Colonic mucosa (tissue), 4 donors: ENCODE data around the gene NANOG. TPM values are rescaled to one million over a fixed set of nuclear protein-coding genes. Genes with fewer than 3 reads are reported as not detected.
"Not testable (repeated sequence)": the region's sequence is repeated elsewhere in the genome, so short reads cannot be mapped to it uniquely, and the experiment has no call there.

Experiments used
- DNase-seq: peaks from one replicate; pipeline ENCODE4 v3.0.0-alpha.2; 2020
- H3K27ac ChIP-seq: fragments of 200-600 bp; one replicate; pipeline ENCODE4 v1.8.0; 2021
- H3K27me3 ChIP-seq: fragments of 200-600 bp; one replicate; pipeline ENCODE4 v1.8.0; 2021
- H3K36me3 ChIP-seq: fragments of 200-600 bp; one replicate; pipeline ENCODE4 v1.8.0; 2021
- H3K4me1 ChIP-seq: fragments of 200-600 bp; one replicate; pipeline ENCODE4 v1.8.0; 2021; ENCODE audit warnings: mild to moderate bottlenecking
- H3K4me3 ChIP-seq: fragments of 200-600 bp; one replicate; pipeline ENCODE4 v1.8.0; 2021
- H3K9ac ChIP-seq, 2 donors: one replicate each; pipeline ENCODE4 v1.7.0; 2013; ENCODE audit warnings: control low read depth in 2 of 2, low read depth in 2 of 2, low read length in 2 of 2
- H3K9me3 ChIP-seq: fragments of 200-600 bp; one replicate; pipeline ENCODE4 v1.8.0; 2021
- intact Hi-C: fragments of 100-400 bp; cut with DNase I; formaldehyde crosslinking; loops from one replicate; pipeline ENCODE4 v1.14.1; 2022
- total RNA-seq, 2 donors: library from RNA; stranded (reverse); fragmentation: NEBNext Ultra II Directional in 1 of 2; extraction: Animal tissue kit (Norgen Biotek cat#: 25700) in 1 of 2; gene quantifications; one replicate each; pipeline ENCODE4 v1.2.1, GENCODE V29; 2021
- TF ChIP-seq, protein P1 (sequence below): fragments of 200-600 bp; IDR thresholded peaks from one replicate; pipeline ENCODE4 v1.8.0; 2022; ENCODE audit warnings: antibody characterized with exemption, mild to moderate bottlenecking
- donor health status: healthy.
- donor health status: DM: no; HTN: no; CAD: no.
- donor health status: DM: no; HTN: no; CAD: no.

Gene NANOG
- total RNA-seq, 2 donors from 2014 or later: 0.40 TPM; not detected in 1

DNA sequence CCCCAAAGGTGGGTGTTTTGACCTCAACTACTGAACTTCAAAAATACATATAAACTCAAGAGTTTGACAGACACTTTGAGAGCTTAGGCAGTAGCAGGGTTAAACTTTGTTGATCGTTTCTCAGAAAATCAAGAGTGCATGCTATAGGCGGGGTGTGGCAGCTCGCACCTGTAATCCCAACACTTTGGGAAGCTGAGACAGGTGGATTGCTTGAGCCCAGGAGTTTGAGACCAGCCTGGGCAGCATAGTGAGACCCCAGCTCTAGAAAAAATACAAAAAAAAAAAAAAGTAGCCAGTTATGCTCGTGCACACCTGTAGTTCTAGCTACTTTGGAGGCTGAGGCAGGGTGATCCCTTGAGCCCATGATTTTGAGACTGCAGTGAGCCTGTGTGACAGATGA lies 12.3 kb downstream of the NANOG start:
- intact Hi-C loops: no loop called here

DNA sequence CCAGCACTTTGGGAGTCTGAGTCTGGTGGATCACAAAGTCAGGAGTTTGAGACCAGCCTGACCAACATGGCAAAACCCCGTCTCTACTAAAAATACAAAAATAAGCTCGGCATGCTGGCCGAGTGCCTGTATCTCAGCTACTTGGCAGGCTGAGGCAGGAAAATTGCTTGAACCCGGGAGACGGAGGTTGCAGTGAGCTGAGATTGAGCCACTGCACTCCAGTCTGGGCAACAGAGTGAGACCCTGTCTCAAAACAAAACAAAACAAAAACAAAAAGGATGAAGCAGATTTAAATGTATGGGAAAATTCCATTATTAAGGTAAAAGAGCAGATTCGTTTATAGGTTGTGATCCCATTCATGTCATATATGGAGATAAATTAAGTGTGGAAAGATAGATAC lies 17.1 kb downstream of the NANOG start:
- not testable (repeated sequence) for H3K9me3 ChIP-seq, H3K4me1 ChIP-seq, H3K27me3 ChIP-seq, H3K36me3 ChIP-seq, H3K4me3 ChIP-seq, H3K27ac ChIP-seq, H3K9ac ChIP-seq, DNase-seq
- intact Hi-C loops: loop anchor here (5.0 kb wide), 1 partner anchor 164 kb away; no protein-coding TSS in a partner anchor

More for the DNA sequence above, 12.3 kb downstream of the NANOG start:
- DNase-seq: no peak
- H3K9me3 ChIP-seq: no peaks in the 10 kb centered on the region
- no peak overlapping the region for H3K4me3 ChIP-seq
- no peaks in the 10 kb centered on the region for H3K4me1 ChIP-seq
- no peaks in the 10 kb centered on the region for H3K27me3 ChIP-seq
- no peaks in the 10 kb centered on the region for H3K36me3 ChIP-seq
- H3K27ac ChIP-seq: no peak overlapping the region
- TF ChIP-seq, protein P1, sequence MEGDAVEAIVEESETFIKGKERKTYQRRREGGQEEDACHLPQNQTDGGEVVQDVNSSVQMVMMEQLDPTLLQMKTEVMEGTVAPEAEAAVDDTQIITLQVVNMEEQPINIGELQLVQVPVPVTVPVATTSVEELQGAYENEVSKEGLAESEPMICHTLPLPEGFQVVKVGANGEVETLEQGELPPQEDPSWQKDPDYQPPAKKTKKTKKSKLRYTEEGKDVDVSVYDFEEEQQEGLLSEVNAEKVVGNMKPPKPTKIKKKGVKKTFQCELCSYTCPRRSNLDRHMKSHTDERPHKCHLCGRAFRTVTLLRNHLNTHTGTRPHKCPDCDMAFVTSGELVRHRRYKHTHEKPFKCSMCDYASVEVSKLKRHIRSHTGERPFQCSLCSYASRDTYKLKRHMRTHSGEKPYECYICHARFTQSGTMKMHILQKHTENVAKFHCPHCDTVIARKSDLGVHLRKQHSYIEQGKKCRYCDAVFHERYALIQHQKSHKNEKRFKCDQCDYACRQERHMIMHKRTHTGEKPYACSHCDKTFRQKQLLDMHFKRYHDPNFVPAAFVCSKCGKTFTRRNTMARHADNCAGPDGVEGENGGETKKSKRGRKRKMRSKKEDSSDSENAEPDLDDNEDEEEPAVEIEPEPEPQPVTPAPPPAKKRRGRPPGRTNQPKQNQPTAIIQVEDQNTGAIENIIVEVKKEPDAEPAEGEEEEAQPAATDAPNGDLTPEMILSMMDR: no peak
- no peak overlapping the region for H3K9ac ChIP-seq

DNA sequence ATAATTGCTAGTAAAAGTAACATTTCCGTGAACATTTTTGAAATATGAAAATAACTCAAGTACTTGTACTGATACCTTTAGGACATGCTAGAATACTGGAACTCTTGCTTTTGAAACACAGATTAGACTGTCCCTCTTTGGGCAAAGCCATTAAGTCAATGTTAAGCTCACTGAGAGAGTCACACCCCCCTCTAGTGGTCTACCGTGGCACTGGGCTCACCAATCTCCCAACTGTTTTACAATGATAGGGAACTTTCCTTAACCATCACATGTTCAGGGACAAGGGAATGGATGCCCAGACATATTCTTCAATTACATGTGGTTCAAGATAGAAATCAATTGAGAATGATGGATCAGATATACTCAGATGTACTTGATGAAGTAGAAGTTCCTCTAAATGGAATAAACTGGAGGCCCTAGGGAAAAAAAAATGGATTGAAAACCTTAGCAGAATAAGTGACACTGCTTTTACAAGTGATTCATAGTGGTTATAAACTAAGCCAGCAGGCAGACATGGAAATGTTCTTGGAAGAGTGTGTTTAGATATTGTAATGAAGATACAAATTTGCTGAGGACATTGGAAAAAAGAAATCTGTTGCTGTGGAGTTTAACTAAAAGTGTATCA lies 17.8 kb downstream of the NANOG start:
- TF ChIP-seq, protein P1: peak; percentile 81
- Histone ChIP-seq H3K36me3 (no peaks in the 10 kb centered on the region), H3K4me3 (no peak overlapping the region), H3K27me3 (no peaks in the 10 kb centered on the region), H3K4me1 (no peaks in the 10 kb centered on the region), H3K9ac (no peak overlapping the region), H3K27ac (no peak overlapping the region), H3K9me3 (no peaks in the 10 kb centered on the region)
- DNase-seq: peak; percentile 69
- intact Hi-C loops: loop anchor here (5.0 kb wide), 1 partner anchor 165 kb away; no protein-coding TSS in a partner anchor

GRCh38 chr12:7825754-7826153 lies 36.6 kb downstream of the NANOG start:
- DNase-seq, H3K4me3 ChIP-seq, H3K9me3 ChIP-seq, H3K27ac ChIP-seq, H3K36me3 ChIP-seq, H3K27me3 ChIP-seq, H3K4me1 ChIP-seq, intact Hi-C loops, H3K9ac ChIP-seq: not testable (repeated sequence)

DNA sequence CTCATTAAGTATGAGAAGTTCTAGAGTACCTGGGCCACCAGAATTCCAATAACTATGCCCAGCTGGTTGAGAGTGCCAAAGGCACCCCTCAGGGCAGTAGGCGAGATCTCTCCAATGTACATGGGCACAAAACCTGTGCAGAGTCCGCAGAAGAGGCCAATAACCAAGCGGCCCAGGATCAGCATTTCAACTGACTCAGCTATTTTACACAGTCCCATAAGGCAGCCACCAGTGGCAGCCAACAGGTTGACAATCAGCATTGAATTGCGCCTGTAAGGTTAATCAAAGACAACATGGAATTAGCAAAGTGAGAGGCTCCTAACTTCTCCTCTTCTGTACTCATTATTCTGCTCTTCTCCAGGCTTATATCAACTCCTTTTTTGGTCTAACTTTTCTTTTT lies 40.5 kb downstream of the NANOG start:
- H3K27me3 ChIP-seq, H3K36me3 ChIP-seq, H3K9ac ChIP-seq, DNase-seq, H3K4me3 ChIP-seq, H3K27ac ChIP-seq, intact Hi-C loops, H3K4me1 ChIP-seq, H3K9me3 ChIP-seq: not testable (repeated sequence)

DNA sequence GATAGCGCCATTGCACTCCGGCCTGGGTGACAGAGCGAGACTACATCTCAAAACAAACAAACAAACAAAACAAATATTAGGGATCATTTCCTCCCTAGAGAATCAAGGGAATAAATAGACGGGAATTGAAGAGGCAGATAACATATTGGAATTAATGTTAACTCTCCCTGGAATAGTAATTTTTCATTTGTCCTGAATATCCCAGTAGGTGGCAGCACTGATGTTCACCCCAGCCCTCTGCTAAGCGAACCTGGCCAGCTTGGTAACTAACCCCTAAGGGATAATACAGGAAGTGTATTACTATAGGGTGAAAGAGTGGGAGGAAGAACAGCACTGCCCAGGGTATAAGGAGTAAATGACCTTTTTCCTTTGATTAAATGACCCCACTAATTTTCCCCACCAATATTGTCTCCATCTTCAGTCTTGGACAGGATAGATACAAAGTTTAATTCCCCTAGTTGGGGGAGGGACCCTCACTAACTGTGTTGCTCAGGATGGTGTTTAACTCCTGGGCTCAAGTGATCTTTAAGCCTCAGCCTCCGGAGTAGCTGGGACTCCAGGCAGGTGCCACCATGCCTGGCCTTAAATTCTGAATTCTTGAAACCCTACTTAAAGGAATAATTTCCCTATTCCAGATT lies 43.0 kb downstream of the NANOG start:
- intact Hi-C loops: no loop called here
- no peaks in the 10 kb centered on the region for H3K36me3 ChIP-seq
- no peaks in the 10 kb centered on the region for H3K27me3 ChIP-seq
- H3K4me1 ChIP-seq: no peaks in the 10 kb centered on the region
- no peak overlapping the region for H3K4me3 ChIP-seq
- TF ChIP-seq, protein P1: peak; percentile 28
- H3K9ac ChIP-seq: no peak overlapping the region
- no peak for DNase-seq
- H3K9me3 ChIP-seq: no peaks in the 10 kb centered on the region
- H3K27ac ChIP-seq: no peak overlapping the region

GRCh38 chr12:7833201-7833600 lies 44.0 kb downstream of the NANOG start:
- H3K4me3 ChIP-seq, intact Hi-C loops, H3K9ac ChIP-seq: not testable (repeated sequence)

More at GRCh38 chr12:7833201-7833600, 44.0 kb downstream of the NANOG start:
- not testable (repeated sequence) for DNase-seq, H3K36me3 ChIP-seq, H3K27ac ChIP-seq, H3K4me1 ChIP-seq, H3K27me3 ChIP-seq, H3K9me3 ChIP-seq
